Body of pancreas (tissue), 4 donors: ENCODE data around the gene CHFR.
"Not testable (repeated sequence)": the region's sequence is repeated elsewhere in the genome, so short reads cannot be mapped to it uniquely, and the experiment has no call there.

Experiments used
- POLR2A ChIP-seq, 3 donors: fragments of 450-650 bp; IDR thresholded peaks; one replicate each; pipeline ENCODE4 v1.6.1; 2016; ENCODE audit warnings: antibody characterized with exemption in 3 of 3, mild to moderate bottlenecking in 2 of 3
- TF ChIP-seq, protein P1 (sequence below), 7 experiments: fragments of 450-650 bp in 4 of 7; fragments of 200-600 bp in 3 of 7; sonication (generic) in 3 of 7; IDR thresholded peaks; one replicate each; pipeline ENCODE4 v1.5.1; 2016 to 2019; ENCODE audit warnings: antibody characterized with exemption in 7 of 7

GRCh38 chr12:132844681-132845080 is 42.7 kb downstream of the CHFR start:
- TF ChIP-seq POLR2A (IDR thresholded peaks at IDR 0.05) = not testable (repeated sequence)
- TF ChIP-seq, protein P1, sequence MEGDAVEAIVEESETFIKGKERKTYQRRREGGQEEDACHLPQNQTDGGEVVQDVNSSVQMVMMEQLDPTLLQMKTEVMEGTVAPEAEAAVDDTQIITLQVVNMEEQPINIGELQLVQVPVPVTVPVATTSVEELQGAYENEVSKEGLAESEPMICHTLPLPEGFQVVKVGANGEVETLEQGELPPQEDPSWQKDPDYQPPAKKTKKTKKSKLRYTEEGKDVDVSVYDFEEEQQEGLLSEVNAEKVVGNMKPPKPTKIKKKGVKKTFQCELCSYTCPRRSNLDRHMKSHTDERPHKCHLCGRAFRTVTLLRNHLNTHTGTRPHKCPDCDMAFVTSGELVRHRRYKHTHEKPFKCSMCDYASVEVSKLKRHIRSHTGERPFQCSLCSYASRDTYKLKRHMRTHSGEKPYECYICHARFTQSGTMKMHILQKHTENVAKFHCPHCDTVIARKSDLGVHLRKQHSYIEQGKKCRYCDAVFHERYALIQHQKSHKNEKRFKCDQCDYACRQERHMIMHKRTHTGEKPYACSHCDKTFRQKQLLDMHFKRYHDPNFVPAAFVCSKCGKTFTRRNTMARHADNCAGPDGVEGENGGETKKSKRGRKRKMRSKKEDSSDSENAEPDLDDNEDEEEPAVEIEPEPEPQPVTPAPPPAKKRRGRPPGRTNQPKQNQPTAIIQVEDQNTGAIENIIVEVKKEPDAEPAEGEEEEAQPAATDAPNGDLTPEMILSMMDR (IDR thresholded peaks at IDR 0.05) = not testable (repeated sequence)
